KMS-11 (cell line): ENCODE data around the gene AKNA.

Experiments
- H2AFZ ChIP-seq: fragments of 200-600 bp; sonication (generic); 2 replicates; pipeline ENCODE4 v1.6.1; 2016; ENCODE audit warnings: antibody characterized with exemption, mixed run types, low read depth
- H3K27ac ChIP-seq: fragments of 200-600 bp; sonication (generic); 2 replicates; pipeline ENCODE4 v1.6.1; 2016; ENCODE audit warnings: mild to moderate bottlenecking, mixed run types
- H3K27me3 ChIP-seq: fragments of 200-600 bp; sonication (generic); 2 replicates; pipeline ENCODE4 v1.6.1; 2017; ENCODE audit warnings: mild to moderate bottlenecking, low read depth, mixed run types, moderate library complexity; ENCODE audit not compliant: insufficient read depth
- H3K36me3 ChIP-seq: fragments of 200-600 bp; sonication (generic); 2 replicates; pipeline ENCODE4 v1.6.1; 2017; ENCODE audit warnings: mild to moderate bottlenecking, mixed run types; ENCODE audit not compliant: insufficient read depth
- H3K4me1 ChIP-seq: fragments of 200-600 bp; sonication (generic); 2 replicates; pipeline ENCODE4 v1.6.1; 2016; ENCODE audit warnings: mild to moderate bottlenecking, low read depth, mixed run types; ENCODE audit not compliant: poor library complexity, severe bottlenecking
- H3K4me2 ChIP-seq: fragments of 200-600 bp; sonication (generic); 2 replicates; pipeline ENCODE4 v1.7.0; 2016; ENCODE audit warnings: mild to moderate bottlenecking, mixed run types
- H3K4me3 ChIP-seq: fragments of 200-600 bp; sonication (generic); IDR thresholded peaks from 2 replicates; pipeline ENCODE4 v1.6.1; 2017; ENCODE audit warnings: low read depth, low read length, mixed read lengths; ENCODE audit not compliant: insufficient read depth
- H3K79me2 ChIP-seq: fragments of 200-600 bp; sonication (generic); 2 replicates; pipeline ENCODE4 v1.6.1; 2016; ENCODE audit warnings: low read depth, mixed run types; ENCODE audit not compliant: insufficient read depth
- H3K9ac ChIP-seq: fragments of 200-600 bp; sonication (generic); 2 replicates; pipeline ENCODE4 v1.6.1; 2016; ENCODE audit warnings: mild to moderate bottlenecking, mixed run types
- H4K20me1 ChIP-seq: fragments of 200-600 bp; sonication (generic); 2 replicates; pipeline ENCODE4 v1.6.1; 2016; ENCODE audit warnings: mild to moderate bottlenecking, mixed run types; ENCODE audit not compliant: insufficient read depth
- TF ChIP-seq, protein P1 (sequence below): fragments of 200-600 bp; sonication (generic); conservative IDR thresholded peaks from 2 replicates; pipeline ENCODE4 v1.6.1; 2017; ENCODE audit warnings: low read depth, mild to moderate bottlenecking, antibody characterized with exemption, low read length, moderate library complexity, mixed read lengths

AKNA gene

DNA sequence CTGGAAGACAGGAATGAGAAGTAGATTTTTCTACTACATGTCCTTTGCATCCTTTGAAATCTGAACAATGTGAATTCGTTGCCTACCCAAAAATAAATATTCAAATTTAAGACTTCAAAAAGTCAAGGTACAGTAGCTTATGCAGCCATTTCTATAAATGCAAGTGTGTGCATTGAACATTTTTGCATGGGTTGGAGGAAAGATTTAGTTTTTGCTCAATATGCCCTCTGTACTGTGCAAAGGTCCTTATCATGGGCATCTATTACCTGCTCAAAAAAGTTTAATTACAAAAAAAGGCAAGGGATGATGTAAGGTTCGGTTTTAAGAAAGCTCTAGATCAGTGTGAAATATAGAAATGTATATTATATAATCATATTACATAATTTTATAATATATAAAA is 22.6 kb downstream of the AKNA start:
- peak overlapping the region; percentile 36; the same call in 1 of the 2 replicates for H3K4me2 ChIP-seq
- no peak overlapping the region for H2AFZ ChIP-seq
- no peak overlapping the region for H3K9ac ChIP-seq
- H3K4me3 ChIP-seq, result no peak overlapping the region
- H4K20me1 ChIP-seq, result no peaks in the 10 kb centered on the region
- peaks cover 13% of the 10 kb centered on the region for H3K36me3 ChIP-seq
- no peaks in the 10 kb centered on the region for H3K27me3 ChIP-seq
- peak overlapping the region; percentile 86; the same call in 1 of the 2 replicates for H3K27ac ChIP-seq
- TF ChIP-seq, protein P1, sequence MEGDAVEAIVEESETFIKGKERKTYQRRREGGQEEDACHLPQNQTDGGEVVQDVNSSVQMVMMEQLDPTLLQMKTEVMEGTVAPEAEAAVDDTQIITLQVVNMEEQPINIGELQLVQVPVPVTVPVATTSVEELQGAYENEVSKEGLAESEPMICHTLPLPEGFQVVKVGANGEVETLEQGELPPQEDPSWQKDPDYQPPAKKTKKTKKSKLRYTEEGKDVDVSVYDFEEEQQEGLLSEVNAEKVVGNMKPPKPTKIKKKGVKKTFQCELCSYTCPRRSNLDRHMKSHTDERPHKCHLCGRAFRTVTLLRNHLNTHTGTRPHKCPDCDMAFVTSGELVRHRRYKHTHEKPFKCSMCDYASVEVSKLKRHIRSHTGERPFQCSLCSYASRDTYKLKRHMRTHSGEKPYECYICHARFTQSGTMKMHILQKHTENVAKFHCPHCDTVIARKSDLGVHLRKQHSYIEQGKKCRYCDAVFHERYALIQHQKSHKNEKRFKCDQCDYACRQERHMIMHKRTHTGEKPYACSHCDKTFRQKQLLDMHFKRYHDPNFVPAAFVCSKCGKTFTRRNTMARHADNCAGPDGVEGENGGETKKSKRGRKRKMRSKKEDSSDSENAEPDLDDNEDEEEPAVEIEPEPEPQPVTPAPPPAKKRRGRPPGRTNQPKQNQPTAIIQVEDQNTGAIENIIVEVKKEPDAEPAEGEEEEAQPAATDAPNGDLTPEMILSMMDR, result no peak
- peaks cover 9% of the 10 kb centered on the region; the same call in 1 of the 2 replicates for H3K79me2 ChIP-seq
- H3K4me1 ChIP-seq, result peaks cover 74% of the 10 kb centered on the region

DNA sequence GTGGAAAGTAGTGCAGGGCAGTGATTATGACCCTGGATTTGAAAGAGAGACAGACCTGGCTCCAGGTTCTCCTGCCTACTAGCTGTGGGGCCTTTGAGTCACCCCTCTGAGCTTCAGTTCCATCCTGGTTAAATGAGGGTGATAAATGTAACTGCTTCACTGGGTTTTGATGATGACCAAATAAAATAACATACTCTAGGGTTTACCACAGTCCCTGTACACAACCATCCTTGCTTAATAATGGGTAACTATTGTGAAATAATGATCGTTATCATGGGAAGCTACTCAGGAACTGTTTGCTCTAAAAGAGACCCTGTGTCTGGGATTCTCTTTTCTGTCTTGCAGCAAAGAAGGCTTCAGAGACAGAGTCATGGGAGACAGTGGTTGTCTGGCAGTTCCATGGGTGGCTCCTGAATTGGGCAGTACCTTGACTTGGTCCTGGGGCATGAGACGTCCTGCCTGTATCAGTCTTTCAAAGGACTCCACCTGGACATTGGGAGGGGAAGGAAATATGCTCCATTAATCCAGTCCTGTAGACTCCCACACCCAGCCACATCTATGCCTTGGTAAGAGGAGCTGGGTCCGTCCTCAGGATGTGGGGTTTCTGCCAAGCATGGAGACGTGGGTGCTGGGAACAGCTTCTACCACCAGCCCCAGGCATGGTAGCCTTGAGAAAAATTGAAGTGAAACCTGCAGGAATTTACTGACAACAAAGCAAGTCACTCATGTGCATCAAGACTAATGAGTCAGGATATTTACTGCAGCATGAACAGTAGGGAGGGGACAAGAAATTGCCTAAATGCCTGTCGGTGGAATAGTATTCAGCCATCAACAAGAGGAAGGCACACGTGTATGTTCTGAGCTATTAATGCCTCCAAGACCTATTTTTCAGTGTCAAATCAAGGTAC is 23.4 kb downstream of the AKNA start:
- Histone ChIP-seq H2AFZ (no peak overlapping the region), H3K36me3 (peaks cover 13% of the 10 kb centered on the region), H3K27me3 (no peaks in the 10 kb centered on the region), H3K4me2 (peak overlapping the region; percentile 36; the same call in 1 of the 2 replicates), H4K20me1 (no peaks in the 10 kb centered on the region), H3K4me3 (no peak overlapping the region), H3K27ac (peak overlapping the region; percentile 86; the same call in 1 of the 2 replicates), H3K9ac (no peak overlapping the region), H3K4me1 (peaks cover 66% of the 10 kb centered on the region), H3K79me2 (peaks cover 1% of the 10 kb centered on the region; the same call in 1 of the 2 replicates)
- TF ChIP-seq, protein P1, result no peak

DNA sequence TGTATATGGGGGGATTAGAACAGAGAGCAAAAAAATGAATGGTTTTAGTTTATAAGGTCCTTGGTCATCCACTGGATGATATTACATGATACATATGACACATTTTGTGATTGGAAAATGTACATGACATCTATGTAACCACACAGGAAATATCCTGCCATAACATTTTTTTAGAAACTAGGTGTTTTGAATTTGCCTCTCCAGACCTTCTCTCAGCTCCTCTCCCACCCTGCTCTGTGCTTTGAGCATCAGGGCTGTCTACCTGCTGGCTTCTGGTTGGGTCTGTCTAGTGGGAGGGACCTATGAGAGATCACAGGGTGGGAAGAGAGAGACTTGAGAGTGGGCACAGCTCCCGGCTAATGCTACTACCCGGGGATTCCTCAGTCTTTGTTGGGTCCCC is 24.4 kb downstream of the AKNA start:
- Histone ChIP-seq H3K4me1 (peaks cover 56% of the 10 kb centered on the region), H3K27me3 (no peaks in the 10 kb centered on the region), H3K79me2 (no peaks in the 10 kb centered on the region), H3K4me2 (no peak overlapping the region), H2AFZ (no peak overlapping the region), H3K9ac (no peak overlapping the region), H3K27ac (peak overlapping the region; percentile 9; the same call in 1 of the 2 replicates), H4K20me1 (no peaks in the 10 kb centered on the region), H3K36me3 (peaks cover 13% of the 10 kb centered on the region), H3K4me3 (no peak overlapping the region)
- TF ChIP-seq, protein P1, result no peak

DNA sequence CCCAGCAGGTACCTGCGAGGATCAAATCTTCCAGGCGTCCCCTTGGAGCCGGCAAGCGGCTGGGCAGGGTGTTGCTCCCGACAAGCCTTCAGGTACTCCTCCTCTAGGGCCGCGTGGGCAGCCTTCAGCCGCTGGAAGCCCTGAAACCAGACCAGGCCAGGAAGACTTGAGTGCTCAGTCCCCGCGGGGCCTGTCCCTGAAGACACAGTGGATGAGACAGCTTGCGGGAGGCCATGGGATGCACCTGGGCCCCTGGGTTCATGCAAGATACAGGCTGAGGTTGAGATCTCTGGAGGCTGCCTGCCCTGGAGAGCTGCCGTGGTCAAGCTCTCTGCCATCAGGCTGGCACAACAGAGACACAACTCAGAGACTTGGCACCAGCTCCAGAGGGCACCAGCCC is 25.4 kb downstream of the AKNA start:
- no peaks in the 10 kb centered on the region for H3K27me3 ChIP-seq
- no peak overlapping the region for H3K4me3 ChIP-seq
- no peak overlapping the region for H2AFZ ChIP-seq
- H3K36me3 ChIP-seq, result peaks cover 18% of the 10 kb centered on the region
- no peak overlapping the region for H3K27ac ChIP-seq
- no peak overlapping the region for H3K9ac ChIP-seq
- TF ChIP-seq, protein P1, result no peak
- no peaks in the 10 kb centered on the region for H4K20me1 ChIP-seq
- no peak overlapping the region for H3K4me2 ChIP-seq
- no peaks in the 10 kb centered on the region for H3K79me2 ChIP-seq
- H3K4me1 ChIP-seq, result peaks cover 46% of the 10 kb centered on the region
